Amniotic stem cell (primary cell): ENCODE data around the gene DYNLT4.

Experiments
- DNase-seq: peaks from one replicate; lab custom pipeline; 2025; lab: John Stamatoyannopoulos, UW

The DYNLT4 gene

GRCh38 chr1:44757420-44757819 lies 49.7 kb downstream of the DYNLT4 start:
- DNase-seq, result no peak
